HL-60 (cell line): Measurements from ENCODE around the gene CDCA4.

Experiments used
- CTCF ChIP-seq: IDR thresholded peaks from one replicate; pipeline ENCODE4 v1.5.1; 2011; ENCODE audit warnings: low read length, control low read depth, inconsistent platforms; ENCODE audit not compliant: insufficient read depth
- GABPA ChIP-seq: IDR thresholded peaks from 2 replicates; pipeline ENCODE4 v1.6.1; 2012; ENCODE audit warnings: low read depth
- POLR2AphosphoS5 ChIP-seq: IDR thresholded peaks from 2 replicates; pipeline ENCODE4 v1.6.1; 2012; ENCODE audit warnings: low read depth
- REST ChIP-seq: IDR thresholded peaks from 2 replicates; pipeline ENCODE4 v1.6.1; 2012; ENCODE audit warnings: low read depth; ENCODE audit not compliant: insufficient replicate concordance
- SPI1 ChIP-seq: IDR thresholded peaks from 2 replicates; pipeline ENCODE4 v1.6.1; 2012; ENCODE audit warnings: low read depth, mild to moderate bottlenecking, borderline replicate concordance

- TF ChIP-seq CTCF = no peak
- no peak for TF ChIP-seq SPI1
- TF ChIP-seq REST = no peak
- TF ChIP-seq POLR2AphosphoS5 = no peak
- no peak for TF ChIP-seq GABPA
Measured at GRCh38 chr14:105053996-105054395, 33.1 kb upstream of the CDCA4 start.
